EL (cell line): ENCODE measurements around the gene ITPRIP.

Experiments
- DNase-seq: peaks from one replicate; pipeline ENCODE4 v3.0.0-alpha.2; 2016

ITPRIP gene

DNA sequence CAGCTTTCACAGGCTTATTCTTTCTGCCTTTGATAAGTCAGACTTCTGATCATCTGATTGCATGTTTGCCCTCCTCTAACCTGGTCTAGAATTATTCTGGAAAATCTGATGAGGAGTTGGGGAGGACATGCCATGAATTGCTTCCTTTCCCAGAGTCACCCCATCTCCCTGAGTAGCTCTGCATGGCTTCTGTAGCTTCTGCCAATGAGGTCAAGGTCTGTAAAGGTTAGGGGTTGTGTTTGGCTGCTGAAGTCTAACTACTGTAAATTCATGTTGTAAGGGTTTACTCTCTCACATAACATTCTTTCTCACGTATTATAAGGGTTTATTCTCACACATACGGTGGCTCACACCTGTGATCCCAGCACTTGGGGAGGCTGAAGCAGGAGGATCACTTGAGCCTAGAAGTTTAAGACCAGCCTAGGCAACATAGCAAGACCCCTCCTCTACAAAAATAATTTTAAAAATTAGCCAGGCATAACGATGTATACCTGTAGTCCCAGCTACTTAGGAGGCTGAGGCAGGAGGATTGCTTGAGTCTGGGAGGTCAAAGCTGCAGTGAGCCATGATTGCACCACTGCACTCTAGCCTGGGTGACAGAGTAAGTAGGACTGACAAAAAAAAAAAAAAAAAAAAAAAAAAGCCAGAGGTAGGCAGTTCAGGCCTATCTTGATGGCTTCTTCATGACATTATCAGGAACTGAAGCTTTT is 58.6 kb downstream of the ITPRIP start:
- DNase-seq: no peak

DNA sequence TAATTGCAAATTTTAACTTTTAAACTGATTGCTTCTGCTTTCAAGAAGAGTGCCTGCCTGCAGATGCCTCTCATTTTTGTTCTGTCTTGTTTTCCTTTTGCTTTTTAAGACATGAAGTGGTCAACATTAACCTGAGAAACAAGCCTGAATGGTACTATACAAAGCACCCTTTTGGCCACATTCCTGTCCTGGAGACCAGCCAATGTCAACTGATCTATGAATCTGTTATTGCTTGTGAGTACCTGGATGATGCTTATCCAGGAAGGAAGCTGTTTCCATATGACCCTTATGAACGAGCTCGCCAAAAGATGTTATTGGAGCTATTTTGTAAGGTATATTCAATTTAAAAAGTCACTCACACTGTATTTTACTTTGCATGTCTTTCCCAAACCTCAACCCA is 60.5 kb downstream of the ITPRIP start:
- DNase-seq: no peak

DNA sequence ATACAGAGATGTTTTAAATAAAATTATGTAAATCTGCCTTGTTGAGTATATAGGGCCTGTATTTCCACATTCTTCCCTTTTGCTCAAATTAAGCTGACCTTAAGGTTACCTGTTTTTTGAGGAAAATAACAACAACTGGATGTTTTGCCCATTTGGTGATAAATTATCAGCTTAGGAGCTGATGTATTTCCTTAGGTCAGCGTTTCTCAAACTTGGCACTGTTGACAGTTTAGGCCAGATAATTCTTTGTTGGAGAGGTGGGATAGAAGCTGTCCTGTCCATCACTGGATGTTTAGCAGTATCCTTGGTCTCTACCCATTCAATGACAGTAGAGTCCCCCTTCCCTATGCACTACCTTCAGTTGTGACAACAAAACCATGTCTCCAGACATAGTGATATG is 62.1 kb downstream of the ITPRIP start:
- no peak for DNase-seq

DNA sequence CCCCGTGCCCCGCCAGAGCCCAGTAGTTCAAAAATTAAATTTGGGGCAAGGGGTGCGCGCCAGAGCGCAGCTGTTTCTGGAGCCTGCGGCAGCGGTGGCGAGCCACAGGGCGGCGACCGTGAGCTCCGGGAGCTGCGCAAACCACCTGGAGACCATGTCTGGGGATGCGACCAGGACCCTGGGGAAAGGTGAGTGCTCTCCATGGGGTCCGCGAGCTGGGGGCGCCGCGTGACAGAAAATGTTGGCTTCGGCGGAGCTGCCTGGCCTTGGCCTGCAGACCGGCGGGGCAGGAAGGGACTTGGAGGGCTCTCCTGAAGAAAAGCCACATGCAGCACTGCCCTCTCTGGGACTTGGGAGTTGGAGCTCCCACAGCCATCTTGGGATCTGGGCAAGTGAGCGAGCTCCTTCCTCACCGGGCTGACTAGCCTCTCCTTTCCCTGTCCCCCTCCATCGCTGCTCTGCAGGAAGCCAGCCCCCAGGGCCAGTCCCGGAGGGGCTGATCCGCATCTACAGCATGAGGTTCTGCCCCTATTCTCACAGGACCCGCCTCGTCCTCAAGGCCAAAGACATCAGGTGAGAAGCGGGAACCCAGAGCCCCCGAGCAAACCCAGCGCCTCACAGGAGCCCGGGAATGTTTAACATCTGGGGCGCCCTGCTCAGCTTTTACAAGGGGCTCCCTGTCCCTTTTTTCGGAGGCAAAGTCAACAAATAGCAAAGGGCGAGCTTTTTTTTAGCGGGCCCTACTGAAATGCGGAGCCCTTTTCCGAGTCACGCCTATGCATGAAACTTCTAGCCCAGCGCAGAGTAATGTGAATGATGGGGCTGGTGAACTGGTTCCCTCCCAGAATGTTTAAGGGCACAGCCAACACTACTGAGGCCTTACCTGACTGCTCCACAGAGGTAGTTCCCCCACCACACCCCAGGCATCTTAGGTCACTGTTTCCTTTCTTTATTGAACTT is 63.2 kb downstream of the ITPRIP start:
- DNase-seq: peak; percentile 44

DNA sequence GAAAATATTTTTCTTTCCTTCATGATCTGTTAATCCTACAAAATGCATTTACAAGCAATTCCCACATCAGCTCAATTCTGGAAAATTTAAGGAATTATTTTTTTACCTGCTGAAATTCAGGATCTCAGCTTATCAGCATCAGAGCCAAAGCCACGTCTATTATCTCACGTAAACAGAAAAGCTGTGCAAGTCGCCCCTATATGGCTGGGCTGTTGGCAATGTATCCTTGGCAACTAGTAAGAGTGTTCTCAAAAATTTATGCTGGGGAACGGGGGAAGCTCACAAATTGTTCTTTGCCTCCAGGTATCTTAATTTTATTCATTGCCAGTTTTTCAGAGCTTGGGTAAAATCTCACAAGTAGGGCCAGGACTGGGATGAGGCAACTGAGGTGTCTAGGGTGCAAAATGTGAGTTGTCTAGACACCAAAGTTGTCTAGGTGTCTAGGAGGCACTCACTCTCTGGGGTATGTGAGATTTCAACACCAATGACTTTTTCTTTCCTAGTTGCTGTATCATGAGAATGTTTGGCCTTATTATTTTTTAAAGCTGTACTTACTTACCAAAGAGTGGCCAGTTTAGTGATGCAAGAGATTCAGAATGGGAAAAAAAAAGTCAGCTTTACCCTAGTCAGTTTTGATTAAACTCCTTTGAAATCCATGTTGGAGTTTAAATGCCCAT is 64.2 kb downstream of the ITPRIP start:
- no peak for DNase-seq

DNA sequence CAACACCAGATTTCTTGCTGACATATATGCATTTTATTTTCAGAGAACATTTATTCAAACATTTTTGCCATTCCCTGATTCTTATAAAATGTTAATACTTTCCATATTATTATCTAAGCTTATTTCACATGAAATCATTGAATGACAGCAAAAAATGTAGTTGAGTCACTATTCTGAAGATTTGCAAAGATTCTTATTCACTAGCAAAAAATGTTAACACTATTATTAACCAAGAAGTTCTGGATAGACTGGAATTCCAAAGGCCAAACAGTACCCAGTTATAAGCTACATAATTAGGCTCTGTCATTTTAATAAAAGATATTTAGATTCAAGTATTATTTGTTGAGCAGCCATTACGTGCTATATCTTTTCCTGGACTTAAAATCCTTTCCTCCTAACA is 65.0 kb downstream of the ITPRIP start:
- peak; percentile 55 for DNase-seq

DNA sequence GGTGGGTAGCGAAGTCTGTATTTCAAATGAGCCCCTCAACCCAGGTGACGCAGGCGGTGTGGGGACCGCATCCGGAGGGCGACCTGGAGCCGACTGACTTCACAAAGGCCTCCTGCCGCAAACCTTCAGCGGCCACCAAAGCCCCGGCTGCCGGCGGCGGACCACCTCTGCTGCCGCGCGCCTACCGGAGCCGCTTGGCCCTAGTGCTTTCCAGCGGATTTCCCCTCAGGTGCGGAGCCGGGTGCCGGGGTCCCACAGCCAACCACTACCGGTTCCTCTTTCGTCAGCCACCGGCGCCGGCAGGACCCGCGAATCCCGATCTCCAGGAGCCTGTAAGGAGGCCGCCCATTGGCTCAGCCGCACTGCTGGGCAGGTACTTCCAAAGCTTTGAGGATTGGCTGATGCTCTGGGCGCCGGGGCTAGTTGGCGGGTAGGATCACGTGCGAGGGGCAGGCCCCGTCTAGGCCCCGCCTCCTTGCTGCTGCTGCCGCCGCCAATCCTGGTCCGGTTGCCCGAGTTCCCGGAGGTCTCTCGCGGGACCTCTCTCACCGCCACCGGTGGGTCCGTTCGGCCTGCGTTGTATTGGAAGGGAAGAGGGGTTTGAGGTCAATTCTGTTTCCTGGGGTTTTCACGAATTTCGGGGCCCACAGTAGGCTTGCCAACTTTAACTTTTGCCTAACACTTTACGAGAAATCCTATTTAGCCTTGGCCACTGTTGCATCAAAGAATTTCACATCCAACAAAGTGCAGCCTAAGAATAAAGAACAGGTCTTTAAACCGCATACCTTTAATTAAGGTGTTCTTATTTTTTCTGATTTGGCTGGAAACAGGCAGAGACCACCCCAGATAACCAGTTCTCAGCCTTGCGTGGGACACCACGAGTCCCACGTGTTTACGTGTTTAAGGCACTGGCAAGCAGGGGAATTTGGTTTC is 69.3 kb downstream of the ITPRIP start, which contains the start of gene GSTO2:
Gene GSTO2 (plus strand): TSS at position 472 of the 933 bp plus-strand sequence. CDS start 5,732 bp downstream, outside the sequence.
- DNase-seq: no peak

DNA sequence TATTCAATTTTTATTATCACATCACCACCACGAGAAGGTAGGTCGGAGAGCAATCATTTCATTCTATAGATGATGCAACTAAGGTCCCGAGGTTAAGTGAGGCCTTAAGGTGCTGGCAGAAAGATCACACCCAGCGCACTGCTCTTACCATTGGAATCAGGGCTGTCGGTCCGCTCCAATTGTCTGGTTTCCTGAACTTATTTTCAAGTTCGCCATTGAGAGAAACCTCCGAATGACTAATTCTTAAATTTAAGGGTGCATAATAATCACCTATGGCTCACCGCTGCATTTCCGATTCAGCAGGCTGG is 69.9 kb downstream of the ITPRIP start:
- no peak for DNase-seq

DNA sequence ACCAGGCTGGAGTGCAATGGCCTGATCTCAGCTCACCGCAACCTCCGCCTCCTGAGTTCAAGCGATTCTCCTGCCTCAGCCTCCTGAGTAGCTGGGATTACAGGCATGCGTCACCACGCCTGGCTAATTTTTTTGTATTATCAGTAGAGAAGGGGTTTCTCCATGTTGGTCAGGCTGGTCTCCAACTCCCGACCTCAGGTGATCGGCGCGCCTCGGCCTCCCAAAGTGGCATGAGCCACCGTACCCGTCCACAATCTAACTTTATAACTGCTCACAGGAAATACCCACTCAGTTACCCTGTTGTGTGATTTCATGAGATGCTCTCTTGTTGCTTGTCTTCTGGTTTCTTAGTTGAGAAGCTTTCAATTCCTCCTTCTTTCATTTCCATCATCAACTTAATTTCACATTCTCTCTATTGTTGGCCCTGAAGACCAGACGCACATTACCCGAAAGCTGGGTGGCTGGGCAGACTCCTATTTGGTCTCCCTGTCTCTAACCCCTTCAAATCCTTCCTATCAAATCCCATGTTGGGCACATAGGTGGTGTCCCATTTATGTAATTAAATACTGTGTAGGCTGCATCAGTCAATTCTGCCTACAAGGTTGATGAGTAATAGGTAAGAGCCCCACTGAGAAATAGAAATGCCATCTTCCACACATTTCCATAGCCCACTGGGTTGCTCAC is 70.4 kb downstream of the ITPRIP start:
- DNase-seq: no peak

DNA sequence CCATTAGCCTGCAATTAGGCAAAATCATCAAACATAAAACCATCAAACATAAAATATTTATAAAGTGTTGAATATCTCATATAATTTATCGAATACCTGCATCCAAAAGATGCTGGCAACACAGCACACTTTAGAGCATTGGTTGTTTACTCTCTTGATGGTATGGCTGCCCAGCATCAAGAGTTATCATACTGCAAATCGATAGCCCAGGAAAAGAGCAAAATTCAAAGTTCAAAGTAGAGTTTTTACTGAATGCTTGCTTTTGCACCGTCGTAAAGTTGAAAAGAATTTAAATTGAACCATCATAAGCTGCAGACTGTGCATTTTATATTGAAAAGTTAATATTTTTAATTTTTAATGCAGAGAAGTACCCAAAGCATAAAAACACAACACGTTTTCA is 73.5 kb downstream of the ITPRIP start:
- DNase-seq: no peak

DNA sequence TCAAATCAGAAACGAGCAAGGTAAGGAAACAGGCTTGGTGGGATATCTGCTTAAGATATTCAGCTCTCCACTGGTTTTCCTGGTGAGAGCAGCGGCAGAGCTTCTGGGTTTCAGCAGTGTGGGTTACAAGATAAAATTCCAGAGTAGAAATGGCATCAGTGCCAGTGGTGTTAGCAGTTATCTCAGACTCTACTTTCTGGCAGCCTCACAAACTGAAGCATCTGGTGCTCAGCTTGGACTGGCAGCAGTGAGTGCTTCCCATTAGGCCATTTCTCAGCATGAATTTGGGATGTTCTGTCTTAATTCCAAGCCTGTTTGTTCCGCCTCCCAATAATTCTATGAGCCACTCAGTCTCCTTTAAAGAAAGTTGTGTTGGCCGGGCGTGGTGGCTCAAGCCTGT is 76.2 kb downstream of the ITPRIP start:
- no peak for DNase-seq

DNA sequence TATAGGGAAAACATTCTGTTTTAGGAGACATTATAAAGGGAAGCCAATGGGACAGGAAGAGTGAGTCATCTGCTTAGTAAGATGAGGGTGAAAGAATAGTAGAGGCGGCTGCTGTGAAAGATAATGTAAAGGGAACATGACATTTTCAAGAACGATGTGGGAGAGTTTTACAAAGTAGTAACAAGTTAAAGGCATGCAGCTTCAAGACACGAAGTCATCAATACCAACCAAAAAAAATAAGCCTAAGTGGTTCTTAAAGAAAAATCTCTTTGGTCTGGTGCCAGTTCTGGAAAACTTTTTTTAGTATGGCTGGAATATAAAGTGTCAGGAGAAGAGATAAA is 77.5 kb downstream of the ITPRIP start:
- peak; percentile 65 for DNase-seq

DNA sequence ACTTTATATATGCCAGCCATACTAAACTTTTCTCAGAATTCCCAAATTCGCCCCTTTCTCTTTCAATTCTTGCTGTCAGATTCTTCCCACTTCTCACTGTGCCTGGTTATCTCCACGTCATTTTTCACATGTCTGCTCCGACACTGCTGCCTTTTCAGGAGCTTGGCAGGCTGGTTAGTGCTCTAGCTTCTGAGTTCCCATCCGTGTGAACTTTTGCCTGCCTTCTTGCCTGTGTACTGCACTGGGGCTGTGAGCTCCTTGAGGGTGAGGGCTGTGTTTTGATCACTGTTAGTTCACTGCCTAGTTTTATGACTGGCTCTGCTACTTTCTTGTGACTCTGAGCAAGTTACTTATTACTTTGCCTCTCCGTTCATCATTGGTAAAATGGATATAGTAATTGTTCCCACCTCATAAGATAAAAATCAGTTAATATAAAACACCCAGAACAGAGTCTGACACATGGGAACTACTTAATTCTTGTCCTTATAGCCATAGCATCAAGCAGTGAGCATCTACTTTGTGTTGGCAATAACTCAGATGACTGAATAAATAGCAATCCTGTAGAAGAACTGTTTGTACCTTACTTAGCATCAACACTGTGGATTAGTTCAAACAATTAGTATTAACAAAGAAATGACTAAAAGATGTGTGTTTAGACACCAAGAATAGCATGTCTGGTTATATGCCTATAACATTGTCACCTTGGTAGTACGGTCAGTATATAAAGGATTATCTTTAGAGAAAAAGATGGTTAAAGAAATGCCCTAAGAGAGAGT is 78.1 kb downstream of the ITPRIP start:
- peak; percentile 19 for DNase-seq
